Stimulated activated CD4-positive, alpha-beta T cell treated with anti-CD3 and anti-CD28 coated beads, Interleukin-4, amount 100 ng/mL, for 4 hours (primary cell): ENCODE measurements around the gene SCFD2.
"Not testable (repeated sequence)": the region's sequence is repeated elsewhere in the genome, so short reads cannot be mapped to it uniquely, and the experiment has no call there.

ENCODE experiments used
- DNase-seq, 2 experiments: peaks; one replicate each; pipeline ENCODE4 v3.0.0-alpha.2; 2020

SCFD2 gene

GRCh38 chr4:53094040-53094439 lies 271.8 kb downstream of the SCFD2 start:
- DNase-seq: no peak

GRCh38 chr4:53089936-53090729 lies 275.7 kb downstream of the SCFD2 start:
- DNase-seq: no peak

GRCh38 chr4:53088152-53088551 lies 277.7 kb downstream of the SCFD2 start:
- no peak for DNase-seq

GRCh38 chr4:53076374-53076958 lies 289.4 kb downstream of the SCFD2 start:
- no peak for DNase-seq

GRCh38 chr4:53075162-53075785 lies 290.6 kb downstream of the SCFD2 start:
- DNase-seq: no peak

GRCh38 chr4:53068755-53069330 lies 297.0 kb downstream of the SCFD2 start:
- DNase-seq: no peak

GRCh38 chr4:53067125-53067802 lies 298.6 kb downstream of the SCFD2 start:
- DNase-seq: no peak

- DNase-seq: no peak
These were observed 299.7 kb downstream of the SCFD2 start for GRCh38 chr4:53066155-53066554.

GRCh38 chr4:53064609-53065008 lies 301.3 kb downstream of the SCFD2 start:
- DNase-seq: no peak

- DNase-seq: no peak
These were observed 304.6 kb downstream of the SCFD2 start for GRCh38 chr4:53061091-53061850.

- no peak for DNase-seq
These were observed 305.6 kb downstream of the SCFD2 start for GRCh38 chr4:53060278-53060677.

- DNase-seq: no peak
These were observed 306.0 kb downstream of the SCFD2 start for GRCh38 chr4:53059871-53060270.

- no peak for DNase-seq
These were observed 306.6 kb downstream of the SCFD2 start for GRCh38 chr4:53059256-53059655.

- DNase-seq: no peak
These were observed 308.2 kb downstream of the SCFD2 start for GRCh38 chr4:53057679-53058078.

- not testable (repeated sequence) for DNase-seq
These were observed 308.8 kb downstream of the SCFD2 start for GRCh38 chr4:53057108-53057507.

GRCh38 chr4:53055716-53056403 lies 310.0 kb downstream of the SCFD2 start:
- DNase-seq: no peak

GRCh38 chr4:53055274-53055673 lies 310.6 kb downstream of the SCFD2 start:
- no peak for DNase-seq

- no peak for DNase-seq
These were observed 315.5 kb downstream of the SCFD2 start for GRCh38 chr4:53050361-53050774.

GRCh38 chr4:53049528-53049927 lies 316.3 kb downstream of the SCFD2 start:
- DNase-seq: no peak

GRCh38 chr4:53044651-53044960 lies 321.3 kb downstream of the SCFD2 start:
- no peak for DNase-seq

GRCh38 chr4:53043891-53044650 lies 321.8 kb downstream of the SCFD2 start:
- no peak for DNase-seq
